Upper lobe of left lung (tissue), 6 donors: ENCODE measurements around the gene MT1M. TPM values are rescaled to one million over a fixed set of nuclear protein-coding genes. Genes with fewer than 3 reads are reported as not detected.

Experiments
- ATAC-seq, 2 donors: fragments of 200-7000 bp; cut with Tn5 transposase; one replicate each; pipeline ENCODE4 v1.9.1; 2022; ENCODE audit warnings: mild to moderate bottlenecking in 2 of 2, moderate library complexity in 2 of 2; ENCODE audit not compliant: low FRiP score in 2 of 2
- DNase-seq, 2 donors: peaks; one replicate each; pipeline ENCODE4 v3.0.0-alpha.2; 2019 to 2020
- H3K27ac ChIP-seq, 4 donors: fragments of 200-600 bp; sonication (generic); one replicate each; pipeline ENCODE4 v1.5.1; 2016 to 2019
- H3K27me3 ChIP-seq, 4 donors: fragments of 200-600 bp; sonication (generic); one replicate each; pipeline ENCODE4 v1.5.1; 2017 to 2019
- H3K36me3 ChIP-seq, 4 donors: fragments of 200-600 bp; sonication (generic); one replicate each; pipeline ENCODE4 v1.5.1; 2016 to 2019
- H3K4me1 ChIP-seq, 4 donors: fragments of 200-600 bp; sonication (generic); one replicate each; pipeline ENCODE4 v1.5.1; 2018 to 2019
- H3K4me3 ChIP-seq, 4 donors: fragments of 200-600 bp; sonication (generic); one replicate each; pipeline ENCODE4 v1.5.1; 2017 to 2019; ENCODE audit warnings: mild to moderate bottlenecking in 2 of 4, moderate library complexity in 1 of 4
- H3K9me3 ChIP-seq, 4 donors: fragments of 200-600 bp; sonication (generic); one replicate each; pipeline ENCODE4 v1.5.1; 2018 to 2019
- EP300 ChIP-seq, 4 donors: sonication (generic); formaldehyde crosslinking; IDR thresholded peaks; one replicate each; pipeline ENCODE4 v1.5.1; 2017; ENCODE audit warnings: antibody characterized with exemption in 4 of 4, control low read depth in 2 of 4
- POLR2A ChIP-seq, 4 donors: fragments of 450-650 bp; IDR thresholded peaks; one replicate each; pipeline ENCODE4 v1.5.1; 2016 to 2017; ENCODE audit warnings: antibody characterized with exemption in 4 of 4, mild to moderate bottlenecking in 2 of 4
- POLR2AphosphoS5 ChIP-seq, 2 donors: sonication (generic); formaldehyde crosslinking; IDR thresholded peaks; one replicate each; pipeline ENCODE4 v1.5.1; 2017; ENCODE audit warnings: antibody characterized with exemption in 2 of 2
- WGBS, 2 donors: methylation state at CpG; one replicate each; pipeline ENCODE4 v1.1.5; 2017 to 2018; 5-methylcytosine and 5-hydroxymethylcytosine counted together
- total RNA-seq, 6 donors: library from RNA; depleted of rRNA in 4 of 6; stranded (reverse); fragments of >200 nt in 4 of 6; gene quantifications; one replicate each; pipeline versions ENCODE4 v1.1.0 to v1.2.1, GENCODE V29; 2016 to 2021
- TF ChIP-seq, protein P1 (sequence below), 6 experiments: fragments of 450-650 bp in 4 of 6; fragments of 200-600 bp in 2 of 6; sonication (generic) in 2 of 6; IDR thresholded peaks; one replicate each; pipeline ENCODE4 v1.5.1; 2016 to 2019; ENCODE audit warnings: antibody characterized with exemption in 6 of 6
- donor health status: DM: no; HTN: no; CAD: no; lungs with moderate emphysema.
- donor health status: DM: no; HTN: yes; CAD: no; lungs with severe emphysema.

Gene MT1M
- total RNA-seq, 6 donors from 2014 or later = 8.4 to 194 (median 37.0) TPM

DNA sequence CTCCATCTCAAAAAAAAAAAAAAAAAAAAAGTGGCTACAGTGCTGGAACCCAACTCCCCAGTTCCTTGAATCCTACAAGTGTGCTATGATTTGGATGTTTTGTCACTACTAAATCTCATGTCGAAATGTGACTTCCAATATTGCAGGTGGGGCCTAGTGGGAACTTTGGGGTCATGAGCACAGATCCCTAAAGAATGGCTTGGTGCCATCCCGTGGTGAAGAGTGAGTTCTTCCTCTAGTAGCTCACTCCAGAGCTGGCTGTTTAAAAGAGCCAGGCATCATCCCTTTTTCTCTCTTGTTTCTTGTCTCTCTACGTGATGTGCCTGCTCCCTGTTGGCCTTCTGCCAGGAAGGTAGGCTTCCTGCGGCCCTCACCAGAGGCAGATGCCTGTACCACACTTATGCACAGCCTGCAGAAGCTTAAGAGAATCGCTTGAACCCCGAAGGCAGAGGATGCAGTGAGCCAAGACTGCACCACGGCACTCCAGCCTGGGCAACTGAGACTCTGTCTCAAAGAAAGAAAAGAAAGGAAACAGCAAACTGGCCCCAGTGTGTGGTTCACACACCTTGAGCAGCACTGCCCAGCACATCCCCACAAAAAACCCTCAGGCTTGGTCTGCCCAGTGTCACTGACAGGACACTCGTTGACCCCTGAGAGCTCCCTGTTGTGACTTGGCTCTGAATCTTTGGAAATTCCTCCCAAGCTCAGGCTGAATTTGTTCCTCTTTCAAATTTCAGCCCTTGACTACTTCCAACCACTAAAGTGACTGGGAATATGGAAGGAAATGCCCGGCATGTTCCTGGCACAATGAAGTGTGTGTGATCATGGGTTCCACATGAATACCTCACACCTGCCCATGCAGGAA, 3.7 kb upstream of the MT1M start:
- TF ChIP-seq EP300 (IDR thresholded peaks at IDR 0.05) (no peak), POLR2AphosphoS5 (IDR thresholded peaks at IDR 0.05) (no peak)
- no peaks in the 10 kb centered on the region for H3K36me3 ChIP-seq
- no peak for DNase-seq
- peaks cover 0 to 7% (median 1%) of the 10 kb centered on the region in 4 donors for H3K27me3 ChIP-seq
- peaks cover 9 to 49% (median 20%) of the 10 kb centered on the region in 4 donors for H3K4me1 ChIP-seq
- 74 to 79% methylated on average over 8 to 9 of the region's 9 CpGs for WGBS, 2 donors
- no peaks in the 10 kb centered on the region for H3K9me3 ChIP-seq
- no peak overlapping the region for H3K4me3 ChIP-seq
- ATAC-seq = no peak
- H3K27ac ChIP-seq = peak overlapping the region; percentile 17 to 53 (median 33)

DNA sequence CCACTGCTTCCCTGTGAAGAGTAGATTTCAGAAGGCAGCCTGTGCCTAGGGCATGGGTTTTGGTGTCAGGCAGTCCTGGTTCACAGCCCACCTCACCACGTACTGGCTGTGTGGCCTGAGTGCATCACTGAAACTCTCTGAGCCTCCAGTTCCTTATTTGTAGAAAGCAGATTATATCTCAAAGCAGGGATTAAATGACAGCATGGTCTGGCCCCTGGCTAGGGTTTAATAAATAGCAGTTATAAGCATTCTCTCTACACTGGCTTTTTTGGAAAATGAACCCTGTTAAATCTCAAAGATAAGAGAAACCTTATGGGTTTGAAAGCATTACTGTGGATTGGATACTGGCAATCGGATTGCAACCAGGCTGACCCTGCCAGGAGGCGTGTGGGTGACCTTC, 2.9 kb upstream of the MT1M start:
- ATAC-seq = no peak
- TF ChIP-seq EP300 (IDR thresholded peaks at IDR 0.05) = no peak
- H3K27me3 ChIP-seq = peaks cover 0 to 7% (median 1%) of the 10 kb centered on the region in 4 donors

DNA sequence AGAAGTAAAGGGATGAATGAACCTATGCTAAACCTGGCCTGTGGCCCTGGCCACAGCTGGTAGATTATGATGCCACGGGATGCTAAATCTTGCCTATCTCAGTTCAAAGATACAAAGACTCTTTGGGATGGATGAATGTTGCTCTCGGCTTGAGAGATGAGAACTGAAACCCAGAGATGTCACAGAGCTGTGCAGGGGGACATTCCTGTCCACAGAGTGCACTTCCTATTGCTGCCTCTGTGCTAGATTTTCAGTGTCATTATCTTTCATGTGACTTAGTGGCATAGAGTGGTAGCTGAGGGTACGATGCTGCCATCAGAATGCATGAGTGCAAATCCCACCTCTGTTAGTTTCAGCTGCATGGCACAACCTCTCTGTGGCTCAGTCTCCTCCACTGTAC, 2.3 kb upstream of the MT1M start:
- 65 to 75% methylated on average over 3 of the region's 3 CpGs for WGBS, 2 donors
- Histone ChIP-seq H3K4me1 (peaks cover 10 to 49% (median 22%) of the 10 kb centered on the region in 4 donors), H3K9me3 (no peaks in the 10 kb centered on the region), H3K27ac (no peak overlapping the region), H3K27me3 (peaks cover 0 to 8% (median 3%) of the 10 kb centered on the region in 4 donors), H3K4me3 (no peak overlapping the region), H3K36me3 (no peaks in the 10 kb centered on the region)
- ATAC-seq = no peak
- DNase-seq = no peak
- TF ChIP-seq POLR2A (IDR thresholded peaks at IDR 0.05) = no peak
- TF ChIP-seq POLR2AphosphoS5 (IDR thresholded peaks at IDR 0.05) = no peak
- no peak for TF ChIP-seq EP300 (IDR thresholded peaks at IDR 0.05)
- TF ChIP-seq, protein P1, sequence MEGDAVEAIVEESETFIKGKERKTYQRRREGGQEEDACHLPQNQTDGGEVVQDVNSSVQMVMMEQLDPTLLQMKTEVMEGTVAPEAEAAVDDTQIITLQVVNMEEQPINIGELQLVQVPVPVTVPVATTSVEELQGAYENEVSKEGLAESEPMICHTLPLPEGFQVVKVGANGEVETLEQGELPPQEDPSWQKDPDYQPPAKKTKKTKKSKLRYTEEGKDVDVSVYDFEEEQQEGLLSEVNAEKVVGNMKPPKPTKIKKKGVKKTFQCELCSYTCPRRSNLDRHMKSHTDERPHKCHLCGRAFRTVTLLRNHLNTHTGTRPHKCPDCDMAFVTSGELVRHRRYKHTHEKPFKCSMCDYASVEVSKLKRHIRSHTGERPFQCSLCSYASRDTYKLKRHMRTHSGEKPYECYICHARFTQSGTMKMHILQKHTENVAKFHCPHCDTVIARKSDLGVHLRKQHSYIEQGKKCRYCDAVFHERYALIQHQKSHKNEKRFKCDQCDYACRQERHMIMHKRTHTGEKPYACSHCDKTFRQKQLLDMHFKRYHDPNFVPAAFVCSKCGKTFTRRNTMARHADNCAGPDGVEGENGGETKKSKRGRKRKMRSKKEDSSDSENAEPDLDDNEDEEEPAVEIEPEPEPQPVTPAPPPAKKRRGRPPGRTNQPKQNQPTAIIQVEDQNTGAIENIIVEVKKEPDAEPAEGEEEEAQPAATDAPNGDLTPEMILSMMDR (IDR thresholded peaks at IDR 0.05) = no peak

More for the DNA sequence above, 2.9 kb upstream of the MT1M start:
- Histone ChIP-seq H3K36me3 (no peaks in the 10 kb centered on the region), H3K9me3 (no peaks in the 10 kb centered on the region), H3K4me1 (peaks cover 11 to 49% (median 20%) of the 10 kb centered on the region in 4 donors), H3K4me3 (no peak overlapping the region), H3K27ac (peak overlapping the region in 3 of 4 donors; percentile 22 to 53 (median 44))
- WGBS, 2 donors = 86 to 95% methylated on average over 3 of the region's 3 CpGs
- no peak for DNase-seq

DNA sequence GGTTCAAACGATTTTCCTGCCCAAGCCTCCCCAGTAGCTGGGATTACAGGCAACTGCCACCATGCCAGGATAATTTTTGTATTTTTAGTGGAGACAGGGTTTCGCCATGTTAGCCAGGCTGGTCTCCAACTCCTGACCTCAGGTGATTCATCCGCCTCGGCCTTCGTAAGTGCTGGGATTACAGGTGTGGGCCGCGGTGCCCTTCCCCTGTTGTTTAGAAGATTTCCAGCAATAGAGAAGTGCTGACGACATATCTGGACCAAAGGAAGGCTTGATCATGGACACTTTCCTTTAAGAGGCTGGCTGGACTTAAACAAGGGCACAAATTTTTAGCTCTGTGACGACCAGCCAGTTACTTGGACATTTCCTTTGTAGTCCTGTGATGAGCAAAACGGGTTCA, 1.3 kb upstream of the MT1M start:
- 93 to 95% methylated on average over 8 to 10 of the region's 10 CpGs for WGBS, 2 donors

DNA sequence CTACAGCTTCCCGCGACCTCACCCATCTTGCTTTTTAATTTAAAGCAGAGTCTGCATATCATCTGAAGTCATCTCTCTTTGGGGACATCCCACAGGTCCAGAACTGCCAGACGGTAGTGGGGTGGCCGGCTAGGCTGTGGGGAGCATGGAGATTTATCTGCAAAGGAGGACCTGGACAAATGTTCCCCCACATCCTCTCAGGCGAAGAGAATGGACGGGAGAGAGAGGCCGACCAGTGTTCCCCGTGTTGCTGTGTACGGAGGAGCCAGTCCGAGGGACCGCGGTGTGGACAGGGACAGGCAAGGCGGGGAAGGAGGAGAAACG, 665 bp upstream of the MT1M start:
- ATAC-seq (no peak), DNase-seq (no peak)
- Histone ChIP-seq H3K27me3 (peaks cover 0 to 8% (median 4%) of the 10 kb centered on the region in 4 donors), H3K27ac (peak overlapping the region; percentile 82 to 92 (median 87)), H3K4me1 (peaks cover 10 to 39% (median 16%) of the 10 kb centered on the region in 4 donors), H3K4me3 (peak overlapping the region; percentile 3 to 57 (median 50)), H3K9me3 (no peaks in the 10 kb centered on the region), H3K36me3 (no peaks in the 10 kb centered on the region)
- TF ChIP-seq POLR2A (IDR thresholded peaks at IDR 0.05) (no peak), EP300 (IDR thresholded peaks at IDR 0.05) (no peak), POLR2AphosphoS5 (IDR thresholded peaks at IDR 0.05) (no peak)
- TF ChIP-seq, protein P1 (IDR thresholded peaks at IDR 0.05) = no peak
- WGBS, 2 donors = 26 to 30% methylated on average over 14 of the region's 14 CpGs

More for the DNA sequence above, 1.3 kb upstream of the MT1M start:
- peak overlapping the region; percentile 82 to 92 (median 87) for H3K27ac ChIP-seq
- no peaks in the 10 kb centered on the region for H3K9me3 ChIP-seq
- H3K4me3 ChIP-seq = peak overlapping the region in 1 of 4 donors; percentile 56
- ATAC-seq (no peak), DNase-seq (no peak)
- no peak for TF ChIP-seq EP300 (IDR thresholded peaks at IDR 0.05)
- TF ChIP-seq POLR2AphosphoS5 (IDR thresholded peaks at IDR 0.05) = no peak
- TF ChIP-seq POLR2A (IDR thresholded peaks at IDR 0.05) = no peak
- TF ChIP-seq, protein P1 (IDR thresholded peaks at IDR 0.05) = no peak
- no peaks in the 10 kb centered on the region for H3K36me3 ChIP-seq
- peaks cover 14 to 45% (median 20%) of the 10 kb centered on the region in 4 donors for H3K4me1 ChIP-seq
- peaks cover 0 to 8% (median 4%) of the 10 kb centered on the region in 4 donors for H3K27me3 ChIP-seq
